Upper lobe of left lung (tissue), 6 donors: ENCODE measurements around the gene LBHD1. TPM values are rescaled to one million over a fixed set of nuclear protein-coding genes. Genes with fewer than 3 reads are reported as not detected.
"Not testable (repeated sequence)": the region's sequence is repeated elsewhere in the genome, so short reads cannot be mapped to it uniquely, and the experiment has no call there.

Experiments used
- ATAC-seq, 2 donors: fragments of 200-7000 bp; cut with Tn5 transposase; one replicate each; pipeline ENCODE4 v1.9.1; 2022; ENCODE audit warnings: mild to moderate bottlenecking in 2 of 2, moderate library complexity in 2 of 2; ENCODE audit not compliant: low FRiP score in 2 of 2
- DNase-seq, 2 donors: peaks; one replicate each; pipeline ENCODE4 v3.0.0-alpha.2; 2019 to 2020
- H3K27ac ChIP-seq, 4 donors: fragments of 200-600 bp; sonication (generic); one replicate each; pipeline ENCODE4 v1.5.1; 2016 to 2019
- H3K27me3 ChIP-seq, 4 donors: fragments of 200-600 bp; sonication (generic); one replicate each; pipeline ENCODE4 v1.5.1; 2017 to 2019
- H3K36me3 ChIP-seq, 4 donors: fragments of 200-600 bp; sonication (generic); one replicate each; pipeline ENCODE4 v1.5.1; 2016 to 2019
- H3K4me1 ChIP-seq, 4 donors: fragments of 200-600 bp; sonication (generic); one replicate each; pipeline ENCODE4 v1.5.1; 2018 to 2019
- H3K4me3 ChIP-seq, 4 donors: fragments of 200-600 bp; sonication (generic); one replicate each; pipeline ENCODE4 v1.5.1; 2017 to 2019; ENCODE audit warnings: mild to moderate bottlenecking in 2 of 4, moderate library complexity in 1 of 4
- H3K9me3 ChIP-seq, 4 donors: fragments of 200-600 bp; sonication (generic); one replicate each; pipeline ENCODE4 v1.5.1; 2018 to 2019
- EP300 ChIP-seq, 4 donors: sonication (generic); formaldehyde crosslinking; IDR thresholded peaks; one replicate each; pipeline ENCODE4 v1.5.1; 2017; ENCODE audit warnings: antibody characterized with exemption in 4 of 4, control low read depth in 2 of 4
- POLR2A ChIP-seq, 4 donors: fragments of 450-650 bp; IDR thresholded peaks; one replicate each; pipeline ENCODE4 v1.5.1; 2016 to 2017; ENCODE audit warnings: antibody characterized with exemption in 4 of 4, mild to moderate bottlenecking in 2 of 4
- POLR2AphosphoS5 ChIP-seq, 2 donors: sonication (generic); formaldehyde crosslinking; IDR thresholded peaks; one replicate each; pipeline ENCODE4 v1.5.1; 2017; ENCODE audit warnings: antibody characterized with exemption in 2 of 2
- WGBS, 2 donors: methylation state at CpG; one replicate each; pipeline ENCODE4 v1.1.5; 2017 to 2018; 5-methylcytosine and 5-hydroxymethylcytosine counted together
- total RNA-seq, 6 donors: library from RNA; depleted of rRNA in 4 of 6; stranded (reverse); fragments of >200 nt in 4 of 6; gene quantifications; one replicate each; pipeline versions ENCODE4 v1.1.0 to v1.2.1, GENCODE V29; 2016 to 2021
- TF ChIP-seq, protein P1 (sequence below), 6 experiments: fragments of 450-650 bp in 4 of 6; fragments of 200-600 bp in 2 of 6; sonication (generic) in 2 of 6; IDR thresholded peaks; one replicate each; pipeline ENCODE4 v1.5.1; 2016 to 2019; ENCODE audit warnings: antibody characterized with exemption in 6 of 6
- donor health status: DM: no; HTN: no; CAD: no; lungs with moderate emphysema.
- donor health status: DM: no; HTN: yes; CAD: no; lungs with severe emphysema.

The LBHD1 gene
- total RNA-seq, 6 donors from 2014 or later = 3.6 to 19.9 (median 6.8) TPM

- TF ChIP-seq, protein P1, sequence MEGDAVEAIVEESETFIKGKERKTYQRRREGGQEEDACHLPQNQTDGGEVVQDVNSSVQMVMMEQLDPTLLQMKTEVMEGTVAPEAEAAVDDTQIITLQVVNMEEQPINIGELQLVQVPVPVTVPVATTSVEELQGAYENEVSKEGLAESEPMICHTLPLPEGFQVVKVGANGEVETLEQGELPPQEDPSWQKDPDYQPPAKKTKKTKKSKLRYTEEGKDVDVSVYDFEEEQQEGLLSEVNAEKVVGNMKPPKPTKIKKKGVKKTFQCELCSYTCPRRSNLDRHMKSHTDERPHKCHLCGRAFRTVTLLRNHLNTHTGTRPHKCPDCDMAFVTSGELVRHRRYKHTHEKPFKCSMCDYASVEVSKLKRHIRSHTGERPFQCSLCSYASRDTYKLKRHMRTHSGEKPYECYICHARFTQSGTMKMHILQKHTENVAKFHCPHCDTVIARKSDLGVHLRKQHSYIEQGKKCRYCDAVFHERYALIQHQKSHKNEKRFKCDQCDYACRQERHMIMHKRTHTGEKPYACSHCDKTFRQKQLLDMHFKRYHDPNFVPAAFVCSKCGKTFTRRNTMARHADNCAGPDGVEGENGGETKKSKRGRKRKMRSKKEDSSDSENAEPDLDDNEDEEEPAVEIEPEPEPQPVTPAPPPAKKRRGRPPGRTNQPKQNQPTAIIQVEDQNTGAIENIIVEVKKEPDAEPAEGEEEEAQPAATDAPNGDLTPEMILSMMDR (IDR thresholded peaks at IDR 0.05) = no peak
- no peak for TF ChIP-seq POLR2A (IDR thresholded peaks at IDR 0.05)
- TF ChIP-seq POLR2AphosphoS5 (IDR thresholded peaks at IDR 0.05) = no peak
- TF ChIP-seq EP300 (IDR thresholded peaks at IDR 0.05) = no peak
- peaks cover 31 to 43% (median 38%) of the 10 kb centered on the region in 4 donors for H3K4me1 ChIP-seq
- no peaks in the 10 kb centered on the region for H3K27me3 ChIP-seq
- H3K4me3 ChIP-seq = peak within 1 kb of the TSS; percentile 49 to 85 (median 73)
- no peaks in the 10 kb centered on the region for H3K9me3 ChIP-seq
- DNase-seq (no peak), ATAC-seq (no peak)
- H3K27ac ChIP-seq = peak within 1 kb of the TSS; percentile 62 to 98 (median 94)
- WGBS, 2 donors = 92 to 96% methylated on average over 6 to 9 of the region's 10 CpGs
- H3K36me3 ChIP-seq = peaks cover 4 to 21% (median 17%) of the 10 kb centered on the region in 4 donors
Observed at GRCh38 chr11:62707277-62707861, 35.3 kb upstream of the LBHD1 start, which contains the start of the genes BSCL2 and GNG3. BSCL2 (minus strand) TSS chr11:62707424; CDS start chr11:62707195, 229 bp downstream. GNG3 (plus strand) TSS chr11:62707676; CDS start chr11:62708296, 620 bp downstream.

- TF ChIP-seq, protein P1 (IDR thresholded peaks at IDR 0.05) = no peak
- TF ChIP-seq POLR2AphosphoS5 (IDR thresholded peaks at IDR 0.05) (no peak), POLR2A (IDR thresholded peaks at IDR 0.05) (no peak), EP300 (IDR thresholded peaks at IDR 0.05) (no peak)
- DNase-seq (no peak), ATAC-seq (no peak)
- WGBS, 2 donors = 81 to 83% methylated on average over 8 of the region's 8 CpGs
- Histone ChIP-seq H3K36me3 (peaks cover 0 to 17% (median 11%) of the 10 kb centered on the region in 4 donors), H3K4me1 (peaks cover 31 to 43% (median 38%) of the 10 kb centered on the region in 4 donors), H3K9me3 (no peaks in the 10 kb centered on the region), H3K4me3 (peak overlapping the region in 3 of 4 donors; percentile 61 to 85 (median 85)), H3K27me3 (no peaks in the 10 kb centered on the region), H3K27ac (peak overlapping the region; percentile 62 to 89 (median 79))
Observed at GRCh38 chr11:62706850-62707247, 34.8 kb upstream of the LBHD1 start.

DNA sequence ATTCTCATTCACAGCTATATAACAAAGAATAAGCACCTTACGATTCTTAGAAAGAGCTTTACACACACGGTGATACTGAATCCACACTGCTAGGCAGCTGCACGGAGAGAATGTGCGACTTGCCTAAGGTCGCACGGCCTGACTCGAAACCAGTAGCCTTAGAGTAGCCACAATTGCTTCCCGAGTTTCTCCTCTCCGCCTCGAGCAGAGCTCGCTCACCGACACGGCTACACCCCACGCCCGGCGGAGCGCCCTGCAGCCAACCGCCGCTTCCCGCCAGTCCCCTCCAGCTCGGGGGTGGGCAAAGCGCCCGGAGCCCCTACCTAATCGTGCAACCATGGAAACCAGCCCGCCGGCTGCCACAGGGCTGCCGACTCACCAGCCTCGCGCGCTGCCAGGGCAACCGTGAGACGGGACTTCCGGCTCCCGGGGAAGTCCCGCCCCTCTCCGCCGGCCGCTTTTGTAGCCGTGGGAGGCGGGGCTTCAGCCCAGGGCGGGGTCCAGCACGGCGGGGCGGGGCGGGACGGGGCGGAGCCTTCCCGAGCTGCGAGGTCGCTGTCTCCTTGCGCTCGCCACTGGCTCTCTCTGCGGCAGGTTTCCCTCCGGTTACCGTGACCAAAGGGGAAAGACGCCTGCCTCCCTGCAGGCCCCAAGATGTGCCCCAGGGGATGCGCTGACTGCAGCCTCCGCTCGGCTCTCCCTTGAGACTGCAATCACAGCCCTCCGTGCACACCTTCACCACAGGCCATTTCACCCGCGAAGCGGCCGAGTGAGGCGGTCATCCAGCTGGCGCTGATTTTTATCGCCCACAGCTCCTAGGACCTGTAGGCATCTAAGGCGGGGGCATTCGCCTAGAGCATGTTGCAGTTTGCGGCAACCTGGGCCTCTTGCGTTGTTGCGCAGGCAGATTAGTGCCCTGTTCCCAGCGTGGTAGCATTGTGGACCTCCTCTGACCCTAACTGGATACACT is 34.1 kb upstream of the LBHD1 start:
- ATAC-seq = peak; percentile 94
- Histone ChIP-seq H3K4me1 (peaks cover 31 to 43% (median 38%) of the 10 kb centered on the region in 4 donors), H3K27me3 (no peaks in the 10 kb centered on the region), H3K27ac (peak overlapping the region; percentile 76 to 89 (median 79)), H3K36me3 (peaks cover 0 to 17% (median 8%) of the 10 kb centered on the region in 4 donors), H3K4me3 (peak overlapping the region; percentile 61 to 86 (median 85)), H3K9me3 (no peaks in the 10 kb centered on the region)
- TF ChIP-seq, protein P1 (IDR thresholded peaks at IDR 0.05) = peak in 1 of 6 experiments; percentile 2
- peak; percentile 52 to 75 for TF ChIP-seq POLR2AphosphoS5 (IDR thresholded peaks at IDR 0.05)
- peak in 1 of 4 donors; percentile 75 for TF ChIP-seq POLR2A (IDR thresholded peaks at IDR 0.05)
- no peak for TF ChIP-seq EP300 (IDR thresholded peaks at IDR 0.05)
- peak; percentile 98 to 99 for DNase-seq
- 13 to 22% methylated on average over 12 to 29 of the region's 73 CpGs for WGBS, 2 donors

DNA sequence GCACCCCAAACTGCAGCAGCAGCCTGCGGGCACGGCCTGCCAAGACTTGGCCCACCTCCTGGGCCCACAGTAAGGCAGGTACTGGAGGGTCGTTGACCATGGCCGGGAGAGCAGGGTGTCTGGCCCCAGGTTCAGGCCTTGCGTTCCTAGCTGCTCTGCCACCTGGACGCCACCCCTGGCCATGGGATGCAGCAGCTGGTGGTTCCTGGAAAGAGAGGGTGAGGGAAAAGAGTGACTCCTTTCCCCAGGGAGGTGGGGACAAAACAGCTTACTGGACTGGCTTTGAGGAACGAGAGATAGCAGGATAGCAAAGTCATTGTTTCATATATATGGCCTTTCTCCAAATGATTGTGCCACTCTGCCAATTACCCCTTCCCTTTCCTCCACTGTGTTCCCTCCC is 33.3 kb upstream of the LBHD1 start:
- WGBS, 2 donors = 48 to 55% methylated on average over 7 of the region's 7 CpGs
- TF ChIP-seq, protein P1 (IDR thresholded peaks at IDR 0.05) = no peak
- no peak for TF ChIP-seq POLR2AphosphoS5 (IDR thresholded peaks at IDR 0.05)
- TF ChIP-seq POLR2A (IDR thresholded peaks at IDR 0.05) = no peak
- no peak for TF ChIP-seq EP300 (IDR thresholded peaks at IDR 0.05)
- H3K4me3 ChIP-seq = peak overlapping the region in 3 of 4 donors; percentile 61 to 85 (median 85)
- H3K27me3 ChIP-seq = no peaks in the 10 kb centered on the region
- H3K9me3 ChIP-seq = no peaks in the 10 kb centered on the region
- H3K4me1 ChIP-seq = peaks cover 29 to 40% (median 36%) of the 10 kb centered on the region in 4 donors
- peak overlapping the region; percentile 76 to 89 (median 79) for H3K27ac ChIP-seq
- no peak for ATAC-seq
- DNase-seq = no peak
- peaks cover 0 to 14% (median 4%) of the 10 kb centered on the region in 4 donors for H3K36me3 ChIP-seq

DNA sequence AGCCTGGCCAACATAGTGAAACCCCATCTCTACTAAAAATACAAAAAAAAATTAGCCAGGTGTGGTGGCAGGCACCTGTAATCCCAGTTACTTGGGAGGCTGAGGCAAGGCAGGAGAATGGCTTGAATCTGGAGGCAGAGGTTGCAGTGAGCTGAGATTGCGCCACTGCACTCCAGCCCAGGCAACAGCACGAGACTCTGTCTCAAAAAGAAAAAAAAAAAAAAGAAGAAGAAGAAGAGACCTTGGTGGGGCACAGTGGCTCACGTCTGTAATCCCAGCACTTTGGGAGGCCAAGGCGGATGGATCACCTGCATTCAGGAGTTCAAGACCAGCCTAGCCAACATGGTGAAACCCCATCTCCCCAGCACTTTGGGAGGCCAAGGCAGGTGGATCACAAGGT is 31.9 kb upstream of the LBHD1 start:
- DNase-seq, ATAC-seq, H3K9me3 ChIP-seq, H3K27me3 ChIP-seq, H3K4me3 ChIP-seq, H3K27ac ChIP-seq: not testable (repeated sequence)
- peaks cover 0 to 12% (median 3%) of the 10 kb centered on the region in 4 donors for H3K36me3 ChIP-seq
- 79 to 85% methylated on average over 4 of the region's 4 CpGs for WGBS, 2 donors
- H3K4me1 ChIP-seq = peaks cover 23 to 34% (median 26%) of the 10 kb centered on the region in 4 donors
